GM18511 (cell line): ENCODE measurements around the gene MAPKAPK2.
"Not testable (repeated sequence)": the region's sequence is repeated elsewhere in the genome, so short reads cannot be mapped to it uniquely, and the experiment has no call there.

Source experiments
- ATAC-seq: cut with Tn5 transposase; IDR thresholded peaks from one replicate; pipeline ENCODE4 v1.9.1; 2021; ENCODE audit warnings: mild to moderate bottlenecking, moderate library complexity; ENCODE audit not compliant: unreplicated experiment

MAPKAPK2 gene

DNA sequence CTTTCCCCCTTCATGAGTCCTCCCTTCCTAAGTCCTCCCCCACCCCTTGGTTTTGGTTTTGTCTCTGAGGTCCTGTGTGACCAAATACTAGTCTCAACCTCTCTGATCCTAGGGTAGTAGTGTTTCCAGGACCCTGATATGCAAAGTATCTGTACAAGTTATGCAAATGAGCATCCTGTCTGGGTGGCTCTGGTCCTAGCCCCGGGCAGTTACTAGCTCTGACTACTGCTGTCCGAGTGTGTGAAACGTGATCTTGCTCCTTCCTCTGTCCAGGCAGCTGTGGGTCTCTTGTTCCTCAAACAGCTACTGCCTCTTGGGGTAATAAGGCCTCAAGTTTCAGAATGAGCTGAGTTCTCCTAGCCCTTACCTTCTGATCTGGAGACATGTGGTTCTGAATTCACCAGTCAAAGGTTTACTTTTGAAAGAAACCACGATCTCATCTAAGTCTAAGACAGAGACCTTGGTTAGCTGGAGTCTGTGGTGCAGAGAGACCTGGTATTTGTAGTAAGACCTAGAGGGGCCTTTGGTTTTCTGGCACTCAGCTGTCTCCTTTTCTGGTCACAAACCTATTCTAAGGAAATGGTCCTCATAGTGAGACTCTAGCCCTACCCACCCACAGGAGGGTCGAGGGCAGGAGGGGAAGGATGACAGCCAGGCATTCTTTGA, 54.8 kb downstream of the MAPKAPK2 start:
- ATAC-seq = peak; percentile 88

DNA sequence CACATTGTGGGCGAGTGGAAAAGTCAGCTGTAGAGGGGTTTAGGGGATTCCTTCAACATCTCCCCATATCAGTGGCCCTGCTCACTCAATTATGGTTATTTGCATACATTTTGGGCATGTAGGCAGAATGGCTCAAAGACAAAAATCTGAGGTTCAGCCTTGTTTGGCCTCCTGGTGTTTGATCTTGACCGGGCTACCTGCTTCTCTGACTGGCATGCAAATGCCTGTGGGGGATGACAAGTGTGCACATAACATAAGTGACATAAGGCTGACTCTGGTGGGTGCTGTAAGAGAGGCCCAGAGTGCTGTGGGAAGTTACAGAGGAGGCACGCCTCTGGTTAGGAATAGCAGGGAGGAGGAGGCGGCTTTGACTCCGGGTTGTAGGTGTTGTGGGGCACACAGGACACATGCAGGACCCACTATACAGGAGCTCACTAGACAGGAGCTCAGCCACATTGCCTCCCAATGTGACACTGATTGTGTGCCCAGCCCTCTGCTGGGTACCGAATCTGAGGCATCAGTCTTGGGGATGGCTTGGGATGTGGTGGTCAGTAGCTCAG, 56.5 kb downstream of the MAPKAPK2 start:
- ATAC-seq = no peak

DNA sequence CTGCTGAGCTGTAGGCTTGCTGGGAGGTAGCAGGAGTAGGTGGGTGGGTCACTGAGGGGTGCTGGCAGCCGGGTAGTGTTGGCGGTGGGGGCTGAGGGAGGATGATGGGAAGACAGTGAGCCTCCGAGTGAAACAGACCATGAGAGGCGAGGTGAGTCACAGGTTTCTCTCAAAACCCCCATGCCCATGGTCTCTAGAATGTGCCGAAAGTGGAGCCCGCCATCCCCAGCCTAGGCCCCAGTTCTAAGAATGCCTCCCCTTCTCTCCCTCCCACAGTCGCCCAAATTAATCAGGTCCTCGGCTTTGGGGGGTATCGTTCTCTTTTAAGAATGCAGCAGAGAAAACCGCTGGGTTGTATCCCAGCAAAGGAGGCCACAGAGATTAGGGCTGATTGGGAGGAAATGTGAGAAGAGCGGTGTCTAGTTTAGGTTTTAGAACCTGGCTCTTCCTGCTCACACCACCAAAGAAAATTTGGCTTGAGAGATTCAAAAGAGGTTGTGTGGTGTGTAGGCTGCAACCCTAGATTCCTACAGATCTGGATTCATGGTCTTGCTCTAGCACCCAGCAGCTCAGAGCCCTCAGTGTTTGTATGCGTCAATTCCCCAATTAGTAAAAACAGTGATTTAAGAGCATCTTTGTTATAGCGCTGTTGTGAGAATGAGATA, 58.1 kb downstream of the MAPKAPK2 start:
- no peak for ATAC-seq

DNA sequence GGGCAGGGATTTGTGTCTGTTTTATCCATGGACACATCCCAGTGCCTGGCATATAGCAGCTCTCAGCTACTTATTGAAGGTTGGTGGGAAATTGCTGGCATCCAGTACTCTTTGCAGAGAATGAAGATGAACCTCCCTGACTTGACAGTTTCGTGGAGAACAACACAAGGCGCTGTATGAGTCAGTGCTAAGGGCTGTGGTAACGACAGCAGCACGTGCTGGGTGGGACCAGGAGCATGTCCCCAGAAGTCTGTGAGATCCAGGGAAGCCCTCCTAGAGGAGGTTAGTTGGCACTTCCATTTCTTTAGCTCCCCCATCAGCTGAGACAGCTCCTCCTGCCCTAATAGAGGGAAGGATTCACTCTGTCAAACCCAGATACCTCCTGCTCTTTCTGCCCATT, 60.0 kb downstream of the MAPKAPK2 start:
- no peak for ATAC-seq

GRCh38 chr1:206745301-206745700, 60.6 kb downstream of the MAPKAPK2 start:
- no peak for ATAC-seq

DNA sequence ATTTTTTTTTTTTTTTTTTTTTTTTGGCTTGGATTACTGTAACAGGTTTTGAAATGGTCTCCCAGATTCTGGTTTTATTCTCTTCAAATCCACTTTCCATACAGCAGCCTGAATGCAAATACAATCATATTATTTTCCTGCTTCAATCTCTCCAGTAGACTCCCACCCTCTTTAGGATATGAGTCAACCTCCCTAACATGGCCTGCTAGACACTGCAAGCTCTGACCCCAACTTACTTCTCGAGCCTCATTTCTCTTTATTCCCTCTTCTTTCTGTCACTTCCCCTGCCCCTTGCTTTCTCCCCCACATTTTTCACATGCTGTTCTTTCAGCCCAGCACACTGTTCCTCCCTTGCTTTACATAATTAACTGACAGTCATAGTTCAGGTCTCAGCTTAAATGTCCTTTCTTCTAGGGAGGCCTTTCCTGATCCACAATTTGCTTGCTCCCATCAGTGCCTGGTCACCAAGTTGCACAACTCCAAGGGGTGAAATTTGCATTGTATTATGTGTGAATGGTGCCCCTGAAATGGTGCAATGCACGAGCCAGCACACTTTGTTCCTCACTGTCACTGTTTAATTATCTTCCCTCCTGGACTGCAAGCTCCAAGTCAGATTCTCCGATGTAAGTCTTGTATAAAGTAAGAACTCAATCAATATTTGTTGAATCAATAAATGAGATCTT, 63.8 kb downstream of the MAPKAPK2 start:
- ATAC-seq = no peak

GRCh38 chr1:206751891-206752290, 67.2 kb downstream of the MAPKAPK2 start:
- no peak for ATAC-seq

GRCh38 chr1:206752481-206752880, 67.8 kb downstream of the MAPKAPK2 start:
- no peak for ATAC-seq

GRCh38 chr1:206753141-206753540, 68.4 kb downstream of the MAPKAPK2 start:
- ATAC-seq = no peak

DNA sequence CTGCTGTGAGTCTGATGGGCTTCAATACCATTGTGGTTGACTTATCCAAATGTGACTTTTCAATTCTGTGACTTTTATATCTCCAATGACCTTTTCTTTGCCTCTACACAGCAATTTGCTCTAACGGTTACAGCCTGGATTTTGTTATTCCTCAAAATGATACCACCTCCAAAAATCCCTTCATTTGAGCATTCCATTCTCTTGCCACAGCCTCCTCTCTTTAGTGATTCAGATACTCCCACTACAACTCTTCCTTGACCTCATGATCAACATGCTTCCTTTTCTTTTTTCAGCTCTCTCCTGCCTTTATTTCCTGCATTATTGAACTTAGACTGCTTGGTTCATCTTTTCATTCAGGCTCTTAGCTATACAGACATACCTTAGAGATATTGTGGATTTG, 69.3 kb downstream of the MAPKAPK2 start:
- no peak for ATAC-seq

DNA sequence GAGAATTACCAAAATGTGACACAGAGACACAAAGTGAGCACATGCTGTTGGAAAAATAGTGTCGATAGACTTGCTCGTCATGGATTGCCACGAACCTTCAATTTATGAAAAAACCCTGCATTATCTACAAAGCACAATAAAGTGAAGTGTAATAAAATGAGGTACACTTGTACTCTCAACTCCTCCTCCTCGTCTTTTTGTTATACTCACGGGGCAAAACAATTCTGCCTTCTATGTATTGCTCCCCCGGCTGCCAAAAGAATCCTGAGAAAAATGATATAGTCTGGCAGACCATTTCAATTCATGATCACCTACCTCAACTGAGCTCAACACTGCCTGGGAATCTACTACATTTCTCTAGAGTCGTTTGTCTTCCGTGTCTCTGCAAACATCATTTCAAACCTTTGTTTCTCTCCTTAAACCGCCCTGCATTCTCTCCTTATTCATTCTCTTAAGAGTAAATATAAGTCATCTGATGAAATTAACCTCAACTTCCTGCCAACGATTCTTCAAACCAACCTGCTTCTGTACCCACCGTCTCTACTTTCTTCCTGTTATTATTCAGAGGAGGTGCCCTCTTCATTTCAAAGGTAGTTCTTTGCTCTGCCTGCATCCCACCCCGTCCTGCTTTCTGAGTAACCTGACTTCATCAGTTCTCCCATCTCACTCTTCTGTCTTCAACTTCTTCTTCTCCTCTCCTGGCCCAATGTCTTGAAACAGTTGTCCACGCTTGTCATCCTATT, 73.0 kb downstream of the MAPKAPK2 start:
- ATAC-seq = no peak

DNA sequence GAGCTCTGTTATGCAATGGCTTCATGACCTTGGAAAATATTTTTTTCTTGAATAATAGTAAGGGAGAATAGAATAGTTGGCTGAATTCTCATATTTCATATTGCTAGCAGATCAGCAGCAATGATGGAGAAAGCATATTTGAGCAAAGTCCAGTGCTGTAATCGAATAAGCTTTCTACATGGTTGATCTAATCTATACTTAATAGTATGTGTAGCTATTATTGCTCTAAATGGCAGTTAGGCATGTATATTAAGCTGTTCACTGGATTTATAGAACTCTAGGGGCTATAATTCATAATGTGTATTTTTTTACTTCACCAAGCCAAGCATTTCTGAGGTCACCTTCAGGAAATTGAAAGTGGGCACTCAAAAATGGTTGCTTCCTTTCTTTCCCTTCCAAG, 75.9 kb downstream of the MAPKAPK2 start:
- ATAC-seq = no peak

GRCh38 chr1:206761159-206761768, 76.6 kb downstream of the MAPKAPK2 start:
- no peak for ATAC-seq

DNA sequence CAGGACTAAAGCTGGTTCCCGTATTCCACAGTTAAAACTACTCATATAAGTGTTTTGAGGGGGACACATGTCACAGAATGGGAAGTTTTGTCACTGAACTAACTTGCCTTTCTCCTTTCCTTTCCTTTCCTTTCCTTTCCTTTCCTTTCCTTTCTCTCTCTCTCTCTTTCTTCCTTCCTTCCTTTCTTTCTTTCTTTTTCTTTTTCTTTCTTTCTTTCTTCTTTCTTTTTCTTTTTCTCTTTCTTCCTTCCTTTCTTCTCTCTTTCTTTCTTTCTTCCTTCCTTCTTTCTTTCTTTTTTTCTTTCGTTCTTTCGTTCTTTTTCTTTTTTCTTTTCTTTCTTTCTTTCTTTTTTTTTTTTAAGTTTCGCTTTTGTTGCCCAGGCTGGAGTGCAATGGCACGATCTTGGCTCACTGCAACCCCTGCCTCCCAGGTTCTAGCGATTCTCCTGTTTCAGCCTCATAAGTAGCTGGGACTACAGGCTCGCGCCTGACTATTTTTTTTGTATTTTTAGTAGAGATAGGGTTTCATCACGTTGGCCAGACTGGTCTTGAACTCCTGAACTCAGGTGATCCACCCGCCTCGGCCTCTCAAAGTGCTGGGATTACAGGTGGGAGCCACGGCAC, 78.1 kb downstream of the MAPKAPK2 start:
- not testable (repeated sequence) for ATAC-seq

GRCh38 chr1:206765771-206766170, 81.1 kb downstream of the MAPKAPK2 start:
- ATAC-seq = not testable (repeated sequence)

- peak; percentile 52 for ATAC-seq
These were observed 81.6 kb downstream of the MAPKAPK2 start for GRCh38 chr1:206766251-206766856.

- ATAC-seq = peak; percentile 26
These were observed 84.0 kb downstream of the MAPKAPK2 start for GRCh38 chr1:206768472-206769303.

- peak; percentile 66 for ATAC-seq
These were observed 84.6 kb downstream of the MAPKAPK2 start for GRCh38 chr1:206769304-206769731.
